GM21447 (cell line): ENCODE results near the gene TPO.
"Not testable (repeated sequence)": the region's sequence is repeated elsewhere in the genome, so short reads cannot be mapped to it uniquely, and the experiment has no call there.

Experiments
- ATAC-seq: cut with Tn5 transposase; IDR thresholded peaks from one replicate; pipeline ENCODE4 v1.9.1; 2021; ENCODE audit not compliant: unreplicated experiment

Gene TPO

GRCh38 chr2:1413156-1413710, at the start of gene TPO:
TPO (plus strand) TSS chr2:1413463; CDS start chr2:1414409, 946 bp downstream.
- ATAC-seq: no peak

DNA sequence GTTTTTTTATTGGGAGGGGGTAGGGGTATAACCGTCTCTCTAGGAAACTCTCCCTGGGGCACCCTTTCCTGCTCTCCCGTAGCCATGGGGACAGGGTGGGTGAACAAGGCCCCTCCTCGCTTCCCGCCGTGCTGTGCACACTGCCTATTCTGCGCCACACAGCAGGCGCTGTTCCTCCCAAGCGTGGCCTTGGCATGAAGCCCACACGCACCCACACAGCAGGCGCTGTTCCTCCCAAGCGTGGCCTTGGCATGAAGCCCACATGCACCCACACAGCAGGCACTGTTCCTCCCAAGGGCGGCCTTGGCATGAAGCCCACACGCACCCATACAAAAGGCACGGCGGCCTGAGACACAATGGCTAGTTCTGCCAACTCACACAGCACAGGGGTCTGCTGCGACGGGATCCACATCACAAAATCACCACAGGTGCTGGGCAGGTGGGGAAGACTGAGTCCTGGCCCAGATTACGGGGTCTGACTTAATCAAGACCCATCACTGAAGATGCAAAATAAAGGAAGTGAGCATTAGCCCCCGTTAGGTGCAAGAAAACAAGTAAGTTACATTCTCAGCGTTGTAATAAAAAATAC, 46.6 kb upstream of the TPO start:
- no peak for ATAC-seq

GRCh38 chr2:1367601-1368000, 45.7 kb upstream of the TPO start:
- no peak for ATAC-seq

DNA sequence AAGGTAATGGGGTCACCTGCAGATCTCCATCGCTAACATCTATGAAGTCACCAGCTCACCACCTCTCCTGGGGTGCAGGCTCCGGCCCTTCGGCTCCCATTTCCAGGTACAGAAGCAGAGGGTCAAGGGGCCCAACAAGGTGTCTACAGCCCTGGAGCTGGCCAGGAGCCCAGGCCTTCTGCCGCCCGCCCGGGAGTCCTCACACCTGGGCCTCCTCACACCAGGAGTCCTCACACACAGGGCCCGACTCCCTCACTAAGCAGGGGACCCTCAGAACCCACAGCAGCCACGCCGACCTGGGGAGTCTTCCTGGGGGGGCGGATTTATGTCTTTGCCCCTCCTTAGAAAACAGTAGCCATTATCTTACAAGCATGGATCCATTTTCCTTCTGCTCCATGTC, 43.4 kb upstream of the TPO start:
- ATAC-seq: no peak

DNA sequence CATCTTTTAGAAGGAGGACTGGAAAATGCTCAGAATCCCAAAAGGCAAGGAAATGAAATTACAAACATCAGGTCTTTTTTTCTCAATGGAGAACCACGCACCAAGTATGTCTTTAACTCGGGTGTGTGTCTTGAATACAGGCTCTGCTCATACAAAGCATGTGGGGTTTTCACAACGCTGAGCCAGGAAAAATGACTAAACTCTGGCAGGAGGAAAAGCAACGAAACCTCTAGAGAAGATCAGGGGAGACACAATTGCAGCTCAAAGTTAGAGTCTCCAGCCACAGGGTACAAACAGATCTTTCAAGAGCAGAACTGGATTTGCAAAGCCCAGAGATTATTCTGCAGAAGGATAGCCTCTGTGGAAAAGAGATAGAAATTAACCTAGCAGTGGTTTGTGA, 42.8 kb upstream of the TPO start:
- ATAC-seq: no peak

DNA sequence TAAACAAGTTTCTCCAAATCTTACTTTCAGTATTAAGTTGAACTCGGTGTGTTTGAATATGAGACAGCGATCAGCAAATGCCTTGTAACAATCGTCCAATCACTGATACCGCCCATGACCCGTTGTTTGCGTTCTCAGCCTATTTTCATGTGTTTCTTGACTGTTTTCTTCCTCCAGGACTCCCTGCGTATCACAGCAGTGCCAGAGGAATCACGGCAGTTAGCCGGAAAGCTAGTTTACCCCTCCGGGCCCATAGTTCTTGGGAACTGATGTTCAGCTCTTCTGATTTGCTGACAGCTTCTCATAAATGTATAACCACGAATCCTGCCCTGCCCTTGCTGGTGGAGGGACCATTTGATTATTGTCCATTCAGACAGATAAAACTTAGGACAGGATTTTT, 42.2 kb upstream of the TPO start:
- no peak for ATAC-seq

DNA sequence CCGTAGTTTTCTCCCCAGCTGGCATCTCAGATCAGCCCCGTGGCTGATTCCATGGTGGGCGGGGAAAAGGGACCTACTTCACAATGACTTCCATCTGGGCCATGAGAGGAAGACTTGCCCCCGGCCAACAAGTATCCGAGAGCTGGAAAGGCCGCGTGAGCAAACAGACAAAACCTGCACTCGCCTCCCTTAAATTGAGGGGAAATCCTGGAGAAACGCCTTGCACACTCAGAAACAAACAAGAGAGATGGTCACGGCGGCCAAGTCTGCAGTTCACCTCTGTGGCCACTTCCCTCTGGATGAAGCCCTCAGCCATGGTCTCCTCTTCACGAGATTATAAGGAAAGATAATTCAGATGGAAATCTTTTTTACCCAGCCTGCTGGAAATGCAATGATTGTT, 39.4 kb upstream of the TPO start:
- no peak for ATAC-seq

DNA sequence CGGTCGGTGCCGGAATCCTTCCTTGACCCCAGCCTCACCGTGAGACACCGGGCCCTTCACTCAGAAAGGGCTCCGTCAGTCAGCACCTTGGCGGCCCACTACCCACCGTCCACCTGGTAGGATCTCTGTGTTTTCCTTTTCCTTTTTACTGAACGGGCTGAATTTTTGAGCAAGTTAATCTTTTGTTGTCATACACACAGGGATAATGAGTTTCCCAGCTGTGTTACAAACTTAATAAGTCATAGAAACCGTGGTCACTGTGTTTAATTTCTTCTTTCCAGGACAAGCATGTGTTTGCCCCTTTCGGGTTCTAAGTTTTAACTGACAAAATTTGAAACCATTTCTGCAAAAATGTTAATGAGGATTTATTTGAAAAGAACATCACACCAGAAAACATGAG, 39.0 kb upstream of the TPO start:
- ATAC-seq: no peak

- no peak for ATAC-seq
Observed at GRCh38 chr2:1375794-1376193, 37.5 kb upstream of the TPO start.

DNA sequence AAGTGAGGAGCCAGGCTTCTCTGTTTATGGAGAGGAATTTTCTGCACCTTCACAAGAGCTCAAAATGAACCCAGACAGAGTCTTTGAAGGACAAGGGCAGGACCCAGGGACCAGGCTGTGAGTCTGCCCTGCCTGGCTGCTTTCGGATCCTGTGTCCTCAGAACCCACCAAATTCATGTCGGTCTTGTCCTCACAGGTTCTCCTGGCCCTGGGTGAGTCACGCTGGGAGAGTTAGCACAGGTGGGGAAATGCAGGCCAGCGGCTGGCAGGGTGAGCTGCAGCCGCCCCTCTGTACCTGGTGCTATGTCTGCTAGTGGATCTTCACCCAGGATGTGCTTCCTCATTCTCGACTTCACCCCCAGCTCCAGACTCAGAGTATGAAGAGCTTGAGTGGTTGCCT, 35.8 kb upstream of the TPO start:
- no peak for ATAC-seq

DNA sequence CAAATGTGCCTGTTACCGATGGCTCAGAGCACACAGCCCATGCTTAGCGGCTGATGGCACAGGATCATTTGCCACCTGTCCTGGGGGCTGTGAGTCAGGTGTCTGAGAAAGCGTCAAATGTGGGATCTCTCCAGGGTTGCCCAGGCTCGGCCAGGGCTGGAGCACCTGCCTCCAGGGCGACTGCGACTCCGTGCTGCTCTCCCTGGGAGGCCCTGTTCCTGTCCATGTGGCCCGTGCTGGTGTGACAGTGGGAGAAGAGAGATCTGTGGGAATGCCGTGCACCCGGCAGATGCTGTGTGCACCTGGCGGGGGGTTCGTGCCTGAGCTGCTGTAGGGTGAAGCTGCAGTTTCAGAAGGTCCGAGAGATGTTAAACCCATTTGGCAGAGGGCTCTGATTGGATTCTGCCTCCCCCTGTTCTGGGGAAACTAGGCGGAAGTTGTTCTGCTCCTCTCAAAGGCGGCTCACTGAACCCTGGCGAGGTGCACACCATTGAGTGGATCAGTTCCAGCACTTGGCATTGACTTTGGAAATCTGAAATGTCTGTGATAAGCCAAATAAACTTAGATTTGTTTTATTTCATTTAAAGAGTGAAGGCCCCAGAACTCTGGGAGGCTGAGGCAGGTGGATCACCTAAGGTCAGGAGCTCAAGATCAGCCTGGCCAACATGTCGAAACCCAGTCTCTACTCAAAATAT, 34.7 kb upstream of the TPO start:
- no peak for ATAC-seq

- no peak for ATAC-seq
Observed at GRCh38 chr2:1381644-1382043, 31.6 kb upstream of the TPO start.

DNA sequence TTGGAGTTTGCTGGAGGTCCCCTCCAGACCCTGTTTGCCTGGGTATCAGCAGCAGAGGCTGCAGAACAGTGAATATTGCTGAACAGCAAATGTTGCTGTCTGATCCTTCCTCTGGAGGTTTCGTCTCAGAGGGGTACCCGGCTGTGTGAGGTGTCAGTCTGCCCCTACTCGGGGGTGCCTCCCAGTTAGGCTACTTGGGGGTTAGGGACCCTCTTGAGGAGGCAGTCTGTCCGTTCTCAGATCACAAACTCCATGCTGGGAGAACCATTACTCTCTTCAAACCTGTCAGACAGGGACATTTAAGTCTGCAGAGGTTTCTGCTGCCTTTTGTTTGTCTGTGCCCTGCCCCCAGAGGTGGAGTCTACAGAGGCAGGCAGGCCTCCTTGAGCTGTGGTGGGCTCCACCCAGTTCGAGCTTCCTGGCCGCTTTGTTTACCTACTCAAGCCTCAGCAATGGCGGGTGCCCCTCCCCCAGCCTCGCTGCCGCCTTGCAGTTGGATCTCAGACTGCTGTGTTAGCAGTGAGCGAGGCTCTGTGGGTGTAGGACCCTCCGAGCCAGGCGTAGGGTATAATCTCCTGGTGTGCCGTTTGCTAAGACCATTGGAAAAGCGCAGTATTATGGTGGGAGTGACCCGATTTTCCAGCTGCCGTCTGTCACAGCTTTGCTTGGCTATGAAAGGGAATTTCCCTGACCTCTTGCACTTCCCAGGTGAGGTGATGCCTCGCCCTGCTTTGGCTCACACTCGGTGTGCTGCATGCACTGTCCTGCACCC, 25.1 kb upstream of the TPO start:
- not testable (repeated sequence) for ATAC-seq

GRCh38 chr2:1390118-1390517, 23.1 kb upstream of the TPO start:
- ATAC-seq: not testable (repeated sequence)

GRCh38 chr2:1393321-1393720, 19.9 kb upstream of the TPO start:
- no peak for ATAC-seq

GRCh38 chr2:1394709-1395408, 18.4 kb upstream of the TPO start:
- no peak for ATAC-seq

DNA sequence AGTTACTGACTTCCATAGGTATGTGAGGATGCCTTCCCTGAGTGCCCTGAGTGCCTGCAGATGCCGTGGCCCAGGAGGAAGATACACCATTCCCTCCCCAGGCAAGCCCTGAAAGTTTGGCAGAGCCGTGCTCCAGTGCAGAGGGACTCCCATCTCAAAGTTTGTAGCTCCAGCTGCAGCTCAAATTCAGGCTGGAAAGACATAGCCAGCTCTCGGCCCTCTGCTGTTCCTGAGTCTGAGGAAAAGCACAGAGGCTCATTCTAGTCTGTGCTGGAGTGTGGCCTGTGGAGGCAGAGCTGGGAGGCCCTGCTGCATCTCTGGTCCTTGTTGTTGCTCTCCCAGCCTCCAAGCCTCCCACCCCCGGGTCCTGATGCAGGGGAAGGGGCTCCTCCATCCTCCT, 15.9 kb upstream of the TPO start:
- ATAC-seq: no peak

- no peak for ATAC-seq
Observed at GRCh38 chr2:1398191-1398590, 15.1 kb upstream of the TPO start.

GRCh38 chr2:1400943-1401735, 12.1 kb upstream of the TPO start:
- ATAC-seq: no peak

GRCh38 chr2:1402064-1402463, 11.2 kb upstream of the TPO start:
- no peak for ATAC-seq

DNA sequence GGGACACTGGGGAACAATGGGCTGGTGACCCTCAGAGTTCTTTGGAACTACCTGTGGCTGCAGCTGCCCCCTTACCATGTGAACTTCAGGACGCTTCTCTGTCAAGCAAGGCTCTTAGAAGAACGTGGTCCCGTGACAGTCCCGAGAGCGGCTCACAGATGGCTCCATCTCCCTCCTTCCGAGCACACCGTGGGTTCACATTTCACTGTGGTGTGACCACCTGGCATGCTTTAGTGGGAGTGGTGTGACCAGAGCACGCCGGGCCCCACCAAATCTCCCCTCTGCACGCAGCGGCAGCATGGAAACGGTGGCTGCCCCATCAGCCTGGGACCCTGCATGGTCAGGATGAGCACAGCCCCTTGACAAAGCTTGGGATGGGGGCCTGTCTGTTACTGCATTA, 9.7 kb upstream of the TPO start:
- ATAC-seq: no peak
